PC-9 (cell line): Measurements from ENCODE around the gene PDE12. TPM values are rescaled to one million over a fixed set of nuclear protein-coding genes. Genes with fewer than 3 reads are reported as not detected.

Source experiments
- BruUV-seq: library from RNA; stranded (reverse); fragments of 400-500 nt; replicated peaks from 2 replicates; lab custom pipeline; 2021; lab: Mats Ljungman, UMichigan
- CTCF ChIA-PET: fragments of 300-600 bp; sonication (Branson Sonifier 250); formaldehyde crosslinking; loops from one replicate; lab custom pipeline; 2022; ENCODE audit warnings: antibody characterized with exemption; lab: Charles Lee
- POLR2A ChIA-PET: fragments of 300-600 bp; sonication (Branson Sonifier 250); formaldehyde crosslinking; loops from one replicate; lab custom pipeline; 2022; ENCODE audit warnings: antibody characterized with exemption; ENCODE audit not compliant: unreplicated experiment; lab: Charles Lee
- DNase-seq, 2 experiments: peaks; one replicate each; pipeline versions ENCODE4 v3.0.0 to v3.0.0-alpha.2; 2015 to 2022; ENCODE audit warnings: mixed read lengths in 1 of 2
- H2AFZ ChIP-seq: fragments of 200-600 bp; sonication (generic); 2 replicates; pipeline ENCODE4 v1.8.1; 2017; ENCODE audit warnings: antibody characterized with exemption
- H3F3A ChIP-seq: fragments of 200-600 bp; sonication (generic); 2 replicates; pipeline ENCODE4 v1.8.1; 2017; ENCODE audit warnings: antibody characterized with exemption, mild to moderate bottlenecking, low read depth; ENCODE audit not compliant: insufficient read depth
- H3K27ac ChIP-seq: fragments of 200-600 bp; sonication (generic); 2 replicates; pipeline ENCODE4 v1.6.1; 2016; ENCODE audit warnings: mixed run types
- H3K27me3 ChIP-seq: fragments of 200-600 bp; sonication (generic); 2 replicates; pipeline ENCODE4 v1.6.1; 2016; ENCODE audit warnings: low read depth, mixed run types; ENCODE audit not compliant: insufficient read depth
- H3K36me3 ChIP-seq: fragments of 200-600 bp; sonication (generic); 2 replicates; pipeline ENCODE4 v1.6.1; 2016; ENCODE audit warnings: low read depth, mixed run types
- H3K4me1 ChIP-seq: fragments of 200-600 bp; sonication (generic); replicated peaks from 2 replicates; pipeline ENCODE4 v1.6.1; 2016; ENCODE audit warnings: mixed run types; ENCODE audit not compliant: insufficient read depth
- H3K4me2 ChIP-seq: fragments of 200-600 bp; sonication (generic); 2 replicates; pipeline ENCODE4 v1.6.1; 2017; ENCODE audit warnings: mixed run types
- H3K4me3 ChIP-seq: fragments of 200-600 bp; sonication (generic); 2 replicates; pipeline ENCODE4 v1.6.1; 2016; ENCODE audit warnings: mixed run types
- H3K79me2 ChIP-seq: fragments of 200-600 bp; sonication (generic); 2 replicates; pipeline ENCODE4 v1.6.1; 2017; ENCODE audit warnings: low read depth, mixed run types
- H3K9me2 ChIP-seq: fragments of 200-600 bp; sonication (generic); 2 replicates; pipeline ENCODE4 v1.8.1; 2017; ENCODE audit warnings: mild to moderate bottlenecking; ENCODE audit not compliant: insufficient read depth
- H3K9me3 ChIP-seq: fragments of 200-600 bp; sonication (generic); 2 replicates; pipeline ENCODE4 v1.8.1; 2016; ENCODE audit warnings: low read depth; ENCODE audit not compliant: insufficient read depth
- H4K20me1 ChIP-seq: fragments of 200-600 bp; sonication (generic); 2 replicates; pipeline ENCODE4 v1.8.1; 2017; ENCODE audit not compliant: insufficient read depth
- CTCF ChIP-seq: fragments of 200-600 bp; sonication (generic); conservative IDR thresholded peaks from 2 replicates; pipeline ENCODE4 v1.6.1; 2017; ENCODE audit warnings: mixed run types, antibody characterized with exemption, mild to moderate bottlenecking, moderate library complexity
- EZH2 ChIP-seq: fragments of 200-600 bp; sonication (generic); IDR thresholded peaks from 2 replicates; pipeline ENCODE4 v1.8.0; 2017; ENCODE audit warnings: antibody characterized with exemption, low read depth
- intact Hi-C: fragments of 100-400 bp; cut with micrococcal nuclease; formaldehyde crosslinking; loops from one replicate; pipeline ENCODE4 v1.10.0; 2022; ENCODE audit not compliant: unreplicated experiment
- total RNA-seq: library from RNA; stranded (reverse); gene quantifications from 2 replicates; pipeline ENCODE4 v1.2.3, GENCODE V29; 2021

PDE12 gene
- total RNA-seq, 1 experiment from 2014 or later: 16.6 TPM

GRCh38 chr3:57594576-57594975, 38.5 kb downstream of the PDE12 start:
- H3F3A ChIP-seq: peaks cover 58% of the 10 kb centered on the region
- peaks cover 89% of the 10 kb centered on the region for H3K79me2 ChIP-seq
- H3K36me3 ChIP-seq: peaks cover 19% of the 10 kb centered on the region
- POLR2A ChIA-PET: no interaction called here
- no peak for TF ChIP-seq CTCF
- no peaks in the 10 kb centered on the region for H3K9me3 ChIP-seq
- H3K27ac ChIP-seq: peak overlapping the region; percentile 97; the same call in 1 of the 2 replicates
- H3K4me1 ChIP-seq: peaks cover 45% of the 10 kb centered on the region
- peak overlapping the region; percentile 98 for H3K4me2 ChIP-seq
- no peak for DNase-seq
- no peaks in the 10 kb centered on the region for H3K9me2 ChIP-seq
- no peaks in the 10 kb centered on the region for H3K27me3 ChIP-seq
- no TSS peak for BruUV-seq
- peak overlapping the region; percentile 73 for H3K4me3 ChIP-seq
- peaks cover 64% of the 10 kb centered on the region for H4K20me1 ChIP-seq
- intact Hi-C loops: no loop called here
- CTCF ChIA-PET: no interaction called here
- H2AFZ ChIP-seq: no peak overlapping the region

DNA sequence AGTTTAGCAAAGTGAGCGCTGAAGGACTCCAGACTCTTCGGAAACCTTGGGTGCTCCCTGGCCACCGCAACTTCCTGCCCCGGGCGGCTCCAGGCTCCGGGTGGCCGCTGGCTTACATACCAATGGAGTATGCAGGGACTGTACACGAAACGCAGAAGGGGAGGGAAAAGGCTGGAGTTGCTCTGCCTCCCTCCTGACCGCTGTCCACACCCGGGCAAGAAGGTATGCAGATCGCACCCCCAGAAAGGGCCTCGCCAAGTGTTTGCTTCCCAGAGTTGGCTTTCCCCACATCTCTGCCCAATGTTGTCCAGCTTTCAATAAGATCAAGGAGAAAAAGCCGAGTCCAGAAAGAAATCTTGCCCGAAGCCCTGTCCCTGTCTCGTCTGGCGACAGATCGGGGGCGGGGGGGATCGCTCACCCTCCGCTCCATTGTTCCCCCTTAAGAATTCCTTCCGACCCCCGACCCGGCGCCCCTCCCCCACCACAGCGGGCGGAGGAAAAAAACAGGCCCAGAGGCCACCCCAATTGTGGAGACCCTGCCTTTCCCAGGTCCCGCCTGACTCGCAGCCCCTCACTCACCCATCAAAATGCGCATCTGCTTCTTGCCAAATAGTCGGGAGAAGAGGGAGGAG, 40.5 kb downstream of the PDE12 start:
- H3K4me2 ChIP-seq: peak overlapping the region; percentile 98
- intact Hi-C loops: loop anchor here (1.0 to 2.0 kb wide), 3 partner anchors 40 to 159 kb away; partner anchors contain the start of genes DENND6A and PDE12
- peaks cover 43% of the 10 kb centered on the region for H3K4me1 ChIP-seq
- BruUV-seq: TSS peak; percentile 60
- H4K20me1 ChIP-seq: peaks cover 47% of the 10 kb centered on the region
- no peaks in the 10 kb centered on the region for H3K9me3 ChIP-seq
- H3K9me2 ChIP-seq: no peaks in the 10 kb centered on the region
- H2AFZ ChIP-seq: peak overlapping the region; percentile 67; the same call in 1 of the 2 replicates
- DNase-seq: peak; percentile 80 to 84
- peaks cover 70% of the 10 kb centered on the region for H3K79me2 ChIP-seq
- POLR2A ChIA-PET: interaction anchor here (0.7 to 1.4 kb wide), 4 partner anchors 30 to 667 kb away, joined by 3 to 5 read pairs (median 4); partner anchors contain the start of gene DENND6A
- TF ChIP-seq CTCF (no peak), EZH2 (no peak)
- H3K36me3 ChIP-seq: peaks cover 19% of the 10 kb centered on the region
- peak overlapping the region; percentile 97 for H3K27ac ChIP-seq
- H3K27me3 ChIP-seq: no peaks in the 10 kb centered on the region
- H3F3A ChIP-seq: peaks cover 58% of the 10 kb centered on the region
- H3K4me3 ChIP-seq: peak overlapping the region; percentile 73
- CTCF ChIA-PET: interaction anchor here (0.6 kb wide), 1 partner anchor 426 kb away, joined by 3 read pairs; no protein-coding TSS in a partner anchor

- Histone ChIP-seq H3K4me2 (peak within 1 kb of the TSS; percentile 98), H3K27ac (peak within 1 kb of the TSS; percentile 97), H3K4me1 (peaks cover 36% of the 10 kb centered on the region), H2AFZ (peak within 1 kb of the TSS; percentile 84), H3K27me3 (no peaks in the 10 kb centered on the region), H3K9me3 (no peaks in the 10 kb centered on the region), H3K4me3 (peak within 1 kb of the TSS; percentile 80), H3K9me2 (no peaks in the 10 kb centered on the region), H3F3A (peaks cover 56% of the 10 kb centered on the region), H3K36me3 (peaks cover 19% of the 10 kb centered on the region), H3K79me2 (peaks cover 63% of the 10 kb centered on the region), H4K20me1 (peaks cover 40% of the 10 kb centered on the region)
- POLR2A ChIA-PET: interaction anchor here (0.7 to 1.4 kb wide), 10 partner anchors 12 to 710 kb away, joined by 3 to 12 read pairs (median 4); partner anchors contain the start of genes DENND6A and PDE12
- BruUV-seq: no TSS peak
- DNase-seq: peak; percentile 97 to 99
- TF ChIP-seq EZH2 (no peak), CTCF (no peak; the same call in 1 of the 2 replicates)
- CTCF ChIA-PET: interaction anchor here (0.5 kb wide), 1 partner anchor 702 kb away, joined by 3 read pairs; no protein-coding TSS in a partner anchor
- intact Hi-C loops: loop anchor here (1.0 to 2.0 kb wide), 3 partner anchors 41 to 158 kb away; partner anchors contain the start of genes DENND6A and PDE12
Observed at GRCh38 chr3:57597127-57597923, 41.3 kb downstream of the PDE12 start, which contains the start of gene ARF4. ARF4 (minus strand) TSS chr3:57597344; CDS start chr3:57597140, 204 bp downstream.
